SHP77 (cell line): ENCODE data around the gene ENSA.
"Not testable (repeated sequence)": the region's sequence is repeated elsewhere in the genome, so short reads cannot be mapped to it uniquely, and the experiment has no call there.

Experiments used
- DNase-seq, 2 experiments: peaks; one replicate each; lab custom pipeline; 2025; lab: John Stamatoyannopoulos, UW

Gene ENSA

DNA sequence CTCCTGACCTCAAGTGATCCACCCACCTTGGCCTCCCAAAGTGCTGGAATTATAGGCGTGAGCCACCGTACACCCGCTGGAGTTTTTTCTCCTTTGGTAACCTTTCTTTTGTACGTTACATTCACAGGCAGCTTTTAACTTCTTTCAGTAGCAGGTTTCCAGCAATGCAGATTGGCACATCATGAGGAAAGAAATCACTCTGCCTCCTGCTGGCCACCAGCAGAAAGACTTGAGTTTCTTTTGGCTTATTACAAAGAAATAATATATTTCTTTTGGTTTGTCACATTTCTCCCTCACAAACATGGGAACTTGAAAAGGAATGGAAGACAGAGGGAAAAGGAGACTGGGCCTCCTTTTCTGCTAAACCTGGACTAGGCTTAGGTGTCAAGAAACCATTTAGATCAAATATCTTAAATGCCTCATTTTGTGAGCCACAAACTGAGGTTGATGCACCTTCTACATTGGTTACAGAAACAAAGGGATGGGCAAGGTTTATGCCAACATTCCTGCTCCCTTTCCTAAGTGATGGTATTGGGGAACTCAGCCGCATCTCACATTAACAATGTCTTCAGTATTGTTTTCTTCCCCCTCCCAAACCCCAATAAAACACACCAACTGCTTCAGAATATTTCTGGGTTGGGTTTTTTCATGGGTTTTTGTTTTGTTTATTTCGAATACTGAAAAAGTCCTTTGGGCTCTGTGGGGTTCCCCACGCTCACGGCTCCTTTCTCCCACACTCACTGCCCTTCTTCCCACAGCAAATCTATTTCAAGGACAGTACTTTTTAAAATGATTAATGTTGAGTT lies 7.7 kb downstream of the ENSA start:
- DNase-seq = peak; percentile 37 to 55

- no peak for DNase-seq
Measured at GRCh38 chr1:150620919-150621318, 8.5 kb downstream of the ENSA start.

GRCh38 chr1:150619576-150620509 lies 9.6 kb downstream of the ENSA start:
- DNase-seq = peak; percentile 59 to 62

DNA sequence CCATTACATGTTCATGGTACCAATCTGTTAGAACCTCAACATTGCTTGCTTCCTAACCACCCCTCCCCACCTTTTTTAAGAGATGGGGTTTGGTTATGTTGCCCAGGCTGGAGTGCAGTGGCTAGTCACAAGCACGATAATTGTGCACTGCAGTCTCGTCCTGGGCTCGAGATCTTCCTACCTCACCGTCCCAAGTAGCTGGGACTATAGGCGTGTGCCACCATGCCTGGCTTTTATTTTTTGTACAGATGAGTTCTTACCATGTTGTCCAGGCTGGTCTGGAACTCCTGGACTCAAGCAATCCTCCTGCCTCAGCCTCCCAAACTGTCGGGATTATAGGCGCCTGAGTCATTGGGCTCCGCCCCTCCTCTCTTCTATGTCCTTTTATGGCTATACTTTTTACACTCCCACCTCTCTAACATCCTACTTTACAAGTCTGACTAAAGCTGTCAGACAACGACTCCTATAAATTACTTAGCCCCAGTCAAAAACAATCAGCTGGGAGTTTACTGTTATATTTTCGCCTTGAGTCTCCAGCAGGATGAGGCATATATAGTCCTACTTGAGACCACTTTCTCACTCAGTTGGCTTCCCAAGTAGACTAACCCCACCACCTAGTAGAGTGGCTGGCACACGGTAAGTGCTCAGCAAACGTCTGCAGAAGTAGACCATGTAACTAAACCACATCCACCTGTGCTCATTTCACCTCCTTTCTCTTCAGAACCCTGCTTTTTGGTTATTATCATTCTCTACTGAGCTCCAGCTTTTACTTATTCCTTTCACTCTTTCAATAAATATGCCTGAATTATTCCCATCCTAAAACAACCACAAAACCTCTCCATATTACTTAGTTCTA lies 13.8 kb downstream of the ENSA start:
- no peak for DNase-seq

DNA sequence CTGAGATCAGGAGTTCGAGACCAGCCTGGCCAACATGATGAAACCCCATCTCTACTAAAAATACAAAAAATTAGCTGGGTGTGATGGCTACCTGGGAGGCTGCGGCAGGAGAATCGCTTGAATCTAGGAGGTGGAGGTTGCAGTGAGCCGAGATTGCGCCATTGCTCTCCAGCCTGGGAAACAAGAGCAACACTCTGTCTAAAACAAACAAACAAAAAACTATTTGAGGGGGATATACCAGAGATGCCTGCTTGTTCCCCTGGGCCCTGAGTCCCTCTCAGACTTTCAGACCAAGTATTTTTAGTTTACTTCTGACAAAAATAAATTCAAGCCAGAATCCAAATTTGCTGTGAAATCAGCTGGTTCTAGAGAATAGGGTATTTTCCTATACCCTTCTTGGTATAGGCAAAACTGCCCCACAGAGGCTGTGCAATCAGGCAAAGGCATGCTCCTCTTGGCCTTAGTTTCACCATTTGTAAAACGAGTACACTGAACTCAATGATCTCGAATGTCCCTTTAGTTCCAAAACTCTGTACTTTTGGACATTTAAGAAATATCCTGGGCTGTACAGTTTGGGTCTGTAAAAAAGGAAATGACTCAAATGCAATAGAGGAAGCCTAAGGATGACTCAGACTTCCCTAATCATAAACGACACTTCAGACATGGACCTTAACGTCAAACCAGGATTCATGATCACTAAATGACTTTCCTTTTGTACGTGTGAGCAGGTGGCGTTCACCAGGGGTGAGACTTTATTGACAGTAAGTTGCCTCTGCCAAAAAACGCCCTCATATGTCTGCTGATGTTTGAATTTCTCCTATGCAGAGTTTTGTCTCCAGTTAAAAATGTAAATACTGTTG lies 16.1 kb downstream of the ENSA start:
- peak; percentile 99 for DNase-seq

DNA sequence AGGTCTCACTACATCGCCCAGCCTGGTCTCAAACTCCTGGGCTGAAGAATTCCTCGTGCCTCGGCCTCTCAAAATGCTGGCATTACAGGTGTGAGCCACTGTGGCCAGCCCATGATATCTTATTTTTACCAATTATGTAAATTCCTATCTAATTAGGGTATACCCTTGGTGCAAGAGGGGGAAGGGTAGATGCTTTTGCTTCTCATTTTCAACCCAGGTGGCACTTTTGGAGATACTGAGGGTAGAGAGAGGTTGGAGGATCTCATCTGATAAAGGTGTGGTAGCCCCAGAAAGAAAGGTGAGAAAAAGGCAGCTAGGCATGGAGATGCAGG lies 17.4 kb downstream of the ENSA start:
- no peak for DNase-seq

- no peak for DNase-seq
Measured at GRCh38 chr1:150610576-150610975, 18.8 kb downstream of the ENSA start.

DNA sequence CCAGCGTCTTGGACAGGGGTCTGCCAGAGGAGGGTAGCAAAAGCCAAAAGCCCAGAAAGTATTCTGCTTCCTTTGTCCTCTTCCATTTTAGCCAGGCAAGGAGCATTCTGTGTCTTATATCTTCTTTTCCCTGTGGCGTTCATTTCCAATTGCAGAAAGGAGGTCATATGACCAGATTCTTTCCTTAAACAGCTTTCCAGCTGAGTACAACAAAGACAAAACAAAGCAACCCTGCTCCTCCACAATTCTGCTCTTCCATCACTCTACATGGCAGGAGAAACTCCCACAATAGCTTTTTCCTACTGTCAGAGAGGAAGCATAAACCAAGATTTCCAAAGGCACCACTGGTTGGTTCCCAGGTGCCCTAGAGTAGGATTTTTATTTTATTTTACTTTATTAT lies 19.7 kb downstream of the ENSA start:
- DNase-seq = no peak

DNA sequence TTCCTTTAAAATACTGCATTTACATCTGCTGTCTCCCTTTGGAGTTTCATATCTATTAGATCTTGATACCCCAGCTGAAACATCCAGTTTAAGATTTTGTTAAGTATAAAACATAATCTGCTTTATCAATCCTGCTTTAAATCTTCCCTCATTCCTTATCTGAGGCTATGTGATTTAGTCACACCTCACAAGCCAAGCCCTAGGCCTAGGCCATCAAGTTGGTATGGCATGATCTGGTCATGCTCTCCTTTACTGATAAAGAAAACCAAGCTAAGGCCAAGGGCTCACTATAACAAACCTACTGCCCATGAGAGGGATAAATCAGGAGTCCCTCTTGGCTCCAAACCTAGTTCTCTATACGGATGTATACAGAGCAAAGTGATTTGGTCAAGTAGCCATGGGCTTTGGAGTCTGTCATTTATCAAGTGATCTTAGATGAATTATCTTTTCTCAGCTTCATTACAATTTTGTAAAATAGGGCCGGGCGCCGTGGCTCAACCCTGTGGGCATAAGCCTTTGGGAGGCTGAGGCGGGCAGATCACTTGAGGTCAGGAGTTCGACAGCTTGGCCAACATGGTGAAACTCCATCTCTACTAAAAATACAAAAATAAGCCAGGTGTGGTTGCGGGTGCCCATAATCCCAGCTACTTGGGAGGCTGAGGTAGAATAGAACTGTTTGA lies 22.8 kb downstream of the ENSA start:
- DNase-seq = no peak

DNA sequence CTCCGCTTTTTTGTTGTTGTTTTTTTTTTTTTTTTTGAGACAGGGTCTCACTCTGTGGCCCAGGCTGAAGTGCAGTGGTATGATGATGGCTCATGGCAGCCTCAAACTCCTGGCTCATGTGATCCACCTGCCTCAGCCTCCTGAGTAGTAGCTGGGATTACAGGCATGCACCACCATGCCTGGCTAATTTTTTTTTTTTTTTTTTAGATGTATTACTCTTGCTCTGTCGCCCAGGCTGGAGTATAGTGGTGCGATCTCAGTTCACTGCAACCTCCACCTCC lies 24.0 kb downstream of the ENSA start:
- DNase-seq = not testable (repeated sequence)

DNA sequence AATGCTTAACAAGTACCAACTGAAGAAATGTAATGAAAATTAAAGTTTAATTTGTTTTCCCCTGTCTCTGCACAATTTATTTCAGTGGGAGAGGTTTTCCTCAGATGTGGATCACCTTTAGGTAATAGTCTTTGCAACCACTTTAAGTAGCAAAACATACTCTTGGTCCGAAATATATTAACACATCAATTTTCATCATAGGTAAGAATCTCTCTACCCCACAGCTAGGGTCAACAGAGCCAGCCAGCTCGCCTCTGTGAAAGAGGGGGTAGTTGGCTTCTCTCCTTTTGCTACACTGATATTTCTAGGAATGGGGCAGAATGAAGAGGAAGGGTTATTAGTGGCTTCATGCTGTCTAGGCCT lies 25.2 kb downstream of the ENSA start:
- DNase-seq = no peak

GRCh38 chr1:150603711-150604110 lies 25.7 kb downstream of the ENSA start:
- no peak for DNase-seq

- not testable (repeated sequence) for DNase-seq
Measured at GRCh38 chr1:150602372-150602771, 27.0 kb downstream of the ENSA start.

DNA sequence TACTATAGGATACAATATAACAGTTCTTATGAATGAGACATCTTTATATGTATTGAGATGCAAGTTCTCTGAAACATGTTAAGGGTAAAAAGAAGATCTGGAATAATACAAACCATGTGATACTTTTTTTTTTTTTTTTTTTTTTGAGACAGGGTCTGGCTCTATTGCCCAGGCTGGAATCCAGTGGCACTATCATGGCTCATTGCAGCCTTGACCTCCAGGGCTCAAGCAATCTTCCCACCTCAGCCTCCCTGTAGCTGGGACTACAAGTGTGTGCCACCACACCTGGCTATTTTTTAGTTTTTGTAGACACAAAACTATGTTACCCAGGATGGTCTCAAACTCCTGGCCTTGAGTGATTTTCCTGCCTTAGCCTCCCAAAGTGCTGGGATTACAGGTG lies 27.9 kb downstream of the ENSA start:
- no peak for DNase-seq

DNA sequence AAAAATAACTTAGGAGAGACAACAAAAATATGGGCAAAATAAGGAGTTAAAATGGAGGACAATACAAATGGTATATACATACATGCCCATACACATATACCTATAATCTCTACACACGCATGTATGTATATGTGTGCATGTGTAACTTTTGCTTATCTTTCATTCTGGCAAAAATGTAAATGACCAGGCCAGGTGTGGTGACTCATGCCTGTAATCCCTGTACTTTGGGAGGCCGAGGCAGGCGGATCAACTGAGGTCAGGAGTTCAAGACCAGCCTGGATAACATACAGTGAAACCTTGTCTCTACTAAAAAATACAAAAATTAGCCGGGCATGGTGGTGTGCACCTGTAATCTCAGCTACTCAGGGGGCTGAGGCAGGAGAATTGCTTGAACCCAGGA lies 31.1 kb downstream of the ENSA start:
- not testable (repeated sequence) for DNase-seq

- DNase-seq = no peak
Measured at GRCh38 chr1:150596976-150597375, 32.4 kb downstream of the ENSA start.

DNA sequence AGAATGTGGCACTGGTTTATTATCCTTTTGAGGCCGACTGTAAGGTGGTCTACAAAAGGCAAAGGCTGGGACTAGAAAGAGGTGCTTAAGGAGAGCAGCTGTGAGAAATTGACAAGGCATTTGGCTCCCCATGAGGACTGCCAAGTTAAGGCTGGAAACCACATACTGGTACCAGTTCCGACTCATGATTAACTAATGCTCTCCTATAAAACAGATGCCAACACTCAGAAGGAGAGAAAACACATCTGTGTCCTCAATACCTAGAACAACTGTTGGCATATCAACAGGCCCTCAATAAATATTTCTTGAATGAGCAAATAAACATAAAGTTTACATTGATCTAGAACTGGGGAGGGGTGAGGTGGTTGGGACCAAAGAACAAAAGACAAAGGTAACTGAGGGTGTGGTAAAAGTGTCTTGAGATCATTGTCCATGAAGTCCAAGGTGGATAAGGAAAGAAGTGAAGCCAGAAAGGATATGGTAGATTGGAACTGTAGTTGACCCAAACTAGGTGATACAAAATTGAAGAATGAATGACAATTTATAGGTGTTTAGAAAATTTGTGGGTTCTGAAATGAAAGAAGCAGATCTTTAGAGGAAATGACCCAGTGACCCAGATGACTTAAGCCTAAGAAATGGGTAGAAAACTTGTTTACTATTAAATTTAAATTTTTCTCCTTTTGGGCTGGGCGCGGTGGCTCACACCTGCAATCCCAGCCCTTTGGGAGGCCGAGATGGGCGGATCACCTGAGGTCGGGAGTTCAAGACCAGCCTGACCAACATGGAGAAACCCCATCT lies 33.1 kb downstream of the ENSA start:
- no peak for DNase-seq

GRCh38 chr1:150582371-150582770 lies 47.0 kb downstream of the ENSA start:
- DNase-seq = no peak

- not testable (repeated sequence) for DNase-seq
Measured at GRCh38 chr1:150581962-150582361, 47.5 kb downstream of the ENSA start.

- not testable (repeated sequence) for DNase-seq
Measured at GRCh38 chr1:150581437-150581836, 48.0 kb downstream of the ENSA start.
